ENCODE data around the gene CLEC3A.

Gene CLEC3A

DNA sequence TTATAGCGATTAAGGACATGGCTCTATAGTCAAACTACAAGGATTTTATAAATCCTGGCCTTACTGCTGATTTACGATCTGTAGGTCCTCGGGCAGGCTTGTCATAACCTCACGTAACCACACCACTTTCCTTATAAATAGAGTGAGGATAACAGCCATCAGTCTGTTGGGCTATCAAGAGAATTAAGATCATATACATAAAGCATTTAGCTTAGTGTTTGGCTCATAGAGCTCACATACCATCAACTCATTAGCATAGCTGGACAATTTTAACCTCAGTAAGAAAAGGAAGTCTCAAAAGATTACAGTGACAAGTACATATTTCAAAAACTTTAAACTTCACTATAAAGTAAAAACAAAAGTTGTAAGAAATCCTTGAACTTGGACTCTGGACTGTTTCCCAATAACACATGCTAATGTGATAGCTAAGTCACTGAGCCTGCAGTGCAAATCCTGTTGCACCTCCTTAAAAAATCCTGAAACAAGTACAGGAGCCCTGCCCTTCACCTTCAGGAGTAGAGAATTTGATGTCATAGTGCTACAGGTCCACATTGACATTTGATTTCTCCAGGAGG, 20.8 kb upstream of the CLEC3A start:
- DNase-seq (ENCODE audit: extremely low read depth, low read depth) = no peak
- TF ChIP-seq, protein P1, sequence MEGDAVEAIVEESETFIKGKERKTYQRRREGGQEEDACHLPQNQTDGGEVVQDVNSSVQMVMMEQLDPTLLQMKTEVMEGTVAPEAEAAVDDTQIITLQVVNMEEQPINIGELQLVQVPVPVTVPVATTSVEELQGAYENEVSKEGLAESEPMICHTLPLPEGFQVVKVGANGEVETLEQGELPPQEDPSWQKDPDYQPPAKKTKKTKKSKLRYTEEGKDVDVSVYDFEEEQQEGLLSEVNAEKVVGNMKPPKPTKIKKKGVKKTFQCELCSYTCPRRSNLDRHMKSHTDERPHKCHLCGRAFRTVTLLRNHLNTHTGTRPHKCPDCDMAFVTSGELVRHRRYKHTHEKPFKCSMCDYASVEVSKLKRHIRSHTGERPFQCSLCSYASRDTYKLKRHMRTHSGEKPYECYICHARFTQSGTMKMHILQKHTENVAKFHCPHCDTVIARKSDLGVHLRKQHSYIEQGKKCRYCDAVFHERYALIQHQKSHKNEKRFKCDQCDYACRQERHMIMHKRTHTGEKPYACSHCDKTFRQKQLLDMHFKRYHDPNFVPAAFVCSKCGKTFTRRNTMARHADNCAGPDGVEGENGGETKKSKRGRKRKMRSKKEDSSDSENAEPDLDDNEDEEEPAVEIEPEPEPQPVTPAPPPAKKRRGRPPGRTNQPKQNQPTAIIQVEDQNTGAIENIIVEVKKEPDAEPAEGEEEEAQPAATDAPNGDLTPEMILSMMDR (IDR thresholded peaks at IDR 0.05; ENCODE audit: low read depth, low read length, missing control alignments) = no peak
- no peak overlapping the region for H3K4me3 ChIP-seq (replicated peaks; ENCODE audit: low read depth, low read length)

GRCh38 chr16:78002915-78003538, 19.3 kb upstream of the CLEC3A start:
- no peak overlapping the region for H3K4me3 ChIP-seq (replicated peaks; ENCODE audit: low read depth, low read length)
- TF ChIP-seq, protein P1 (IDR thresholded peaks at IDR 0.05; ENCODE audit: low read depth, low read length, missing control alignments) = peak; percentile 71
- DNase-seq (ENCODE audit: extremely low read depth, low read depth) = peak; percentile 58

GRCh38 chr16:78004517-78004916, 17.8 kb upstream of the CLEC3A start:
- TF ChIP-seq, protein P1 (IDR thresholded peaks at IDR 0.05; ENCODE audit: low read depth, low read length, missing control alignments) = no peak
- DNase-seq (ENCODE audit: extremely low read depth, low read depth) = no peak
- no peak overlapping the region for H3K4me3 ChIP-seq (replicated peaks; ENCODE audit: low read depth, low read length)

DNA sequence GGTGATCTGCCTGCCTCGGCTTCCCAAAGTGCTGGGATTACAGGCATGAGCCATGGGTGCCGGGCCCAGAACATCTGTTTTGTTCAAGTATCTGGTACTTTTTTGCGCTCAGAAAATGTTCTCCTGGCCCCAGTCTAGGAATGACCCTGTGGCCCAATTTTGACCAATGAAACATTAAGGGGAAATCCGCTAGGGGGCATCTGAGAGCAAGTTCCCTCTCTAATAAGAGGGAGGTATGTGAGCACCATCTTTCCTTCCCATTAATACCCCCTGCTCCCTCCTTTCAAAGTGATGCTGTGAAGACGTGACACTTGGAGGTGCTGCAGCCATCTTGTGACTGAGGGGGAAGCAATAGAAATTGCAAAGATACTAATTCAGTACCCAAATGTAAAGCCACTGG, 16.5 kb upstream of the CLEC3A start:
- TF ChIP-seq, protein P1 (IDR thresholded peaks at IDR 0.05; ENCODE audit: low read depth, low read length, missing control alignments) = peak; percentile 16
- no peak overlapping the region for H3K4me3 ChIP-seq (replicated peaks; ENCODE audit: low read depth, low read length)
- DNase-seq (ENCODE audit: extremely low read depth, low read depth) = no peak

DNA sequence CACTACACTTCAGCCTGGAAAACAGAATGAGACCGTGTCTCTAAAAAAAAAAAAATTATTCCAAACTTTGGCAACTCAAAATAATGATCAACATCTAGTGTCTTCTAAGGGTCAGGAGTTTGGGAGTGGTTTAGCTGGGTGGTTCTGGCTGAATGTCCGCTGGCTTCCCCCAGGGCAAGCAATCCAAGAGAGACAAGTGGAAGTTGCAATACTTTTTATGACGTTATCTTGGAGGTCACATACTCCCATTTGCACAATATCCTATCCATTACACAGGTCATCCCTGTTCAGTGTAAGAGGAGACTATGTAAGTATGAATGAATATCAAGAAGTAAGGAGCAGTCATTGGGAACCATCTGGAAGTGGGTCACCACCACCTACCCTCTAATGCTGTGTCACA, 15.2 kb upstream of the CLEC3A start:
- TF ChIP-seq, protein P1 (IDR thresholded peaks at IDR 0.05; ENCODE audit: low read depth, low read length, missing control alignments) = no peak
- no peak for DNase-seq (ENCODE audit: extremely low read depth, low read depth)

GRCh38 chr16:78024159-78024558, 1.8 kb downstream of the CLEC3A start:
- DNase-seq (ENCODE audit: extremely low read depth, low read depth) = no peak
- TF ChIP-seq, protein P1 (IDR thresholded peaks at IDR 0.05; ENCODE audit: low read depth, low read length, missing control alignments) = no peak

More for the DNA sequence above, 15.2 kb upstream of the CLEC3A start:
- no peak overlapping the region for H3K4me3 ChIP-seq (replicated peaks; ENCODE audit: low read depth, low read length)

More at GRCh38 chr16:78024159-78024558, 1.8 kb downstream of the CLEC3A start:
- H3K4me3 ChIP-seq (replicated peaks; ENCODE audit: low read depth, low read length) = no peak overlapping the region
